Measurements from ENCODE around the gene RNF39. TPM values are rescaled to one million over a fixed set of nuclear protein-coding genes. Genes with fewer than 3 reads are reported as not detected.

RNF39 gene
- total RNA-seq, 1 experiment from 2014 or later: 3.6 TPM

DNA sequence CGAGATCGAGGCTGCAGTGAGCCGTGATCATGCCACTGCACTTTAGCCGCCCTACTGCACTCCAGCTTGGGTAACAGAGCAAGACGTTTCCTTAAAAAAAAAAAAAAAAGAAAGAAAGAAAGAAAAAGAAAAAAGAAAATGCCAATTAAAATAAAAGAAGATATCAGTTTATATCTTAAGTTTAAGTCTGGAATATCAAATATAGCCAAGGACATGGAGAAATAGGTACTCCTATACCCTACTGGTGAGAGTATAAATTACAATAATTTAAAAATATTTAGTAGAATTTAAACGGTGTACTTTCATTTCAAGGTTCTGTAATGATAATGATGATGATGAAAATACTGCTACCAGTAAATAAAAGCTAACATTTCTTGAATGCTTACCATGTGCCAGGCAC, 41.2 kb upstream of the RNF39 start:
- H3K4me3 Mint-ChIP-seq (ENCODE audit: unreplicated experiment): no peak overlapping the region
- H3K36me3 Mint-ChIP-seq (ENCODE audit: insufficient read depth, unreplicated experiment): no peaks in the 10 kb centered on the region
- BruUV-seq (replicated peaks): no TSS peak
- H3K9me3 Mint-ChIP-seq (ENCODE audit: unreplicated experiment): no peaks in the 10 kb centered on the region
- TF ChIP-seq, protein P1, sequence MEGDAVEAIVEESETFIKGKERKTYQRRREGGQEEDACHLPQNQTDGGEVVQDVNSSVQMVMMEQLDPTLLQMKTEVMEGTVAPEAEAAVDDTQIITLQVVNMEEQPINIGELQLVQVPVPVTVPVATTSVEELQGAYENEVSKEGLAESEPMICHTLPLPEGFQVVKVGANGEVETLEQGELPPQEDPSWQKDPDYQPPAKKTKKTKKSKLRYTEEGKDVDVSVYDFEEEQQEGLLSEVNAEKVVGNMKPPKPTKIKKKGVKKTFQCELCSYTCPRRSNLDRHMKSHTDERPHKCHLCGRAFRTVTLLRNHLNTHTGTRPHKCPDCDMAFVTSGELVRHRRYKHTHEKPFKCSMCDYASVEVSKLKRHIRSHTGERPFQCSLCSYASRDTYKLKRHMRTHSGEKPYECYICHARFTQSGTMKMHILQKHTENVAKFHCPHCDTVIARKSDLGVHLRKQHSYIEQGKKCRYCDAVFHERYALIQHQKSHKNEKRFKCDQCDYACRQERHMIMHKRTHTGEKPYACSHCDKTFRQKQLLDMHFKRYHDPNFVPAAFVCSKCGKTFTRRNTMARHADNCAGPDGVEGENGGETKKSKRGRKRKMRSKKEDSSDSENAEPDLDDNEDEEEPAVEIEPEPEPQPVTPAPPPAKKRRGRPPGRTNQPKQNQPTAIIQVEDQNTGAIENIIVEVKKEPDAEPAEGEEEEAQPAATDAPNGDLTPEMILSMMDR (IDR thresholded peaks at IDR 0.05; ENCODE audit: unreplicated experiment): no peak
- ChIA-PET CTCF (interaction anchor here (0.6 to 3.2 kb wide), 5 partner anchors 9 to 351 kb away, joined by 3 to 22 read pairs (median 3); no protein-coding TSS in a partner anchor), POLR2A (interaction anchor here (1.0 kb wide), 1 partner anchor 14 kb away, joined by 3 read pairs; no protein-coding TSS in a partner anchor)
- H3K4me1 Mint-ChIP-seq (ENCODE audit: insufficient read depth, unreplicated experiment): no peaks in the 10 kb centered on the region
- H3K27me3 Mint-ChIP-seq (ENCODE audit: insufficient read depth, unreplicated experiment): peaks cover 25% of the 10 kb centered on the region
- no peak for DNase-seq (ENCODE audit: unreplicated experiment)
- intact Hi-C loops (cut with micrococcal nuclease): no loop called here
- H3K27ac Mint-ChIP-seq (ENCODE audit: low read depth, unreplicated experiment): no peak overlapping the region

DNA sequence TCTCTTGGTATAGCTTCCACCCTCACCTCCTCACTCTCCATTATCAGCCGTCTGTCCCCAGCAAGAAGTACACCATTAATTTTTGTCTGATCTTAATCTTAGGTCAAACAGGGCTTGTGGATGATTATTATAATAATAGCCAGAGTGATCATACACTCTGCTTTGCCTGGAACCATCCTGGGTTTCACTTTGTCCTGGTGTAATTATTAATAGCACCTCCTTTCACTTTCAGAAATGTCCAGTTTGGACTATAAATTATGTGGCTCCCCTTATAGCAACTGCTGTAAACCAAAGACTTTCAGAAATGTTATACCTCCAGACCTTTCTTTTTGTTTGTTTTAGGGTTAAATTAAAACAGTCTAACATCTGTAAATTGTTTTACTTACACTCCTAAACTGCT, 38.3 kb upstream of the RNF39 start:
- TF ChIP-seq, protein P1 (IDR thresholded peaks at IDR 0.05; ENCODE audit: unreplicated experiment): no peak
- DNase-seq (ENCODE audit: unreplicated experiment): no peak
- ChIA-PET CTCF (interaction anchor here (1.3 kb wide), 1 partner anchor 12 kb away, joined by 5 read pairs; no protein-coding TSS in a partner anchor), POLR2A (interaction anchor here (1.2 to 2.1 kb wide), 2 partner anchors 11 kb away, joined by 4 to 7 read pairs; no protein-coding TSS in a partner anchor)
- intact Hi-C loops (cut with micrococcal nuclease): no loop called here
- no peak overlapping the region for H3K27ac Mint-ChIP-seq (ENCODE audit: low read depth, unreplicated experiment)
- no TSS peak for BruUV-seq (replicated peaks)
- no peak overlapping the region for H3K4me3 Mint-ChIP-seq (ENCODE audit: unreplicated experiment)
- no peaks in the 10 kb centered on the region for H3K36me3 Mint-ChIP-seq (ENCODE audit: insufficient read depth, unreplicated experiment)
- H3K4me1 Mint-ChIP-seq (ENCODE audit: insufficient read depth, unreplicated experiment): no peaks in the 10 kb centered on the region
- H3K27me3 Mint-ChIP-seq (ENCODE audit: insufficient read depth, unreplicated experiment): peaks cover 32% of the 10 kb centered on the region
- no peaks in the 10 kb centered on the region for H3K9me3 Mint-ChIP-seq (ENCODE audit: unreplicated experiment)

DNA sequence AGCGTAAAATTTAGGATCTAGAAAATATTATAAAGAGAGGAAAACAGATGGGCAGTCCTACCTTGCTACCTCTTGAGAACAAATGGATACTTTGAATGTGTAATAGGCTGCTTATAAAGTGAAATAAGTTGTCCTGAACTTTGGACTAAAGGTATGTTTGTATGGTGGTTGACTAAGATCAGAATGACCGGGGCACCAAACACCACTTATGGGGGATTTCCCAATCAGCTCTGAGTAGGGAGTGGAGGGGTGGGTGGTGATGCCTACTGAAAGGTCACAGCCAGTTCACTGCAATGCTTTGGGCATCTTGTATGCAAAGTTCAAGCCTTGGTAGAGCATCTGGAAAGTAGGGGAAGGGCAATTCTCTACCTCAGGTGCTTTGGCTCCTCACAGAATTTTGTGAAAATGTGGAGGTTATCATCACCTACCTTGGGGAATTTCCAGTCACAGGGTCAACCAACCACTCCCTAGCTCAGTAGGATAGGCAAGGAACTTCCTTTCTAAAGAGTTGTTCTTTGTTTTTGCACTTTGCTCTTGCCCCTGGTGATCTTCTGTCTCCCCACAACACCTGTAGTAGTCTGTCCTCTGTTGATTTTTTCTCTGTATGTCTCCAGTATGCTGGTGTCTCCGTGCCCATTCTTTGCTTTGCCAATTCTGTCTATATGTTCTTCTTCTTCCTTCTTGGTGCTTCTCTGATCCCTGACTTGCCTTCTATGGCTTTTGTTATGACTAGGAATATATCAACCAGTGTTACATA, 37.6 kb upstream of the RNF39 start, which contains the start of gene TRIM31:
TSS of gene TRIM31 (minus strand) at position 88 of the 757 bp plus-strand sequence. CDS start 285 bp downstream, outside the sequence.
- H3K4me1 Mint-ChIP-seq (ENCODE audit: insufficient read depth, unreplicated experiment): no peaks in the 10 kb centered on the region
- DNase-seq (ENCODE audit: unreplicated experiment): no peak
- H3K36me3 Mint-ChIP-seq (ENCODE audit: insufficient read depth, unreplicated experiment): no peaks in the 10 kb centered on the region
- no peaks in the 10 kb centered on the region for H3K9me3 Mint-ChIP-seq (ENCODE audit: unreplicated experiment)
- no peak within 1 kb of the TSS for H3K27ac Mint-ChIP-seq (ENCODE audit: low read depth, unreplicated experiment)
- POLR2A ChIA-PET: interaction anchor here (2.1 kb wide), 1 partner anchor 10 kb away, joined by 7 read pairs; no protein-coding TSS in a partner anchor
- CTCF ChIA-PET: interaction anchor here (1.3 to 1.7 kb wide), 3 partner anchors 10 to 18 kb away, joined by 3 to 8 read pairs (median 5); no protein-coding TSS in a partner anchor
- intact Hi-C loops (cut with micrococcal nuclease): no loop called here
- peaks cover 32% of the 10 kb centered on the region for H3K27me3 Mint-ChIP-seq (ENCODE audit: insufficient read depth, unreplicated experiment)
- TF ChIP-seq, protein P1 (IDR thresholded peaks at IDR 0.05; ENCODE audit: unreplicated experiment): no peak
- BruUV-seq (replicated peaks): no TSS peak
- no peak within 1 kb of the TSS for H3K4me3 Mint-ChIP-seq (ENCODE audit: unreplicated experiment)

DNA sequence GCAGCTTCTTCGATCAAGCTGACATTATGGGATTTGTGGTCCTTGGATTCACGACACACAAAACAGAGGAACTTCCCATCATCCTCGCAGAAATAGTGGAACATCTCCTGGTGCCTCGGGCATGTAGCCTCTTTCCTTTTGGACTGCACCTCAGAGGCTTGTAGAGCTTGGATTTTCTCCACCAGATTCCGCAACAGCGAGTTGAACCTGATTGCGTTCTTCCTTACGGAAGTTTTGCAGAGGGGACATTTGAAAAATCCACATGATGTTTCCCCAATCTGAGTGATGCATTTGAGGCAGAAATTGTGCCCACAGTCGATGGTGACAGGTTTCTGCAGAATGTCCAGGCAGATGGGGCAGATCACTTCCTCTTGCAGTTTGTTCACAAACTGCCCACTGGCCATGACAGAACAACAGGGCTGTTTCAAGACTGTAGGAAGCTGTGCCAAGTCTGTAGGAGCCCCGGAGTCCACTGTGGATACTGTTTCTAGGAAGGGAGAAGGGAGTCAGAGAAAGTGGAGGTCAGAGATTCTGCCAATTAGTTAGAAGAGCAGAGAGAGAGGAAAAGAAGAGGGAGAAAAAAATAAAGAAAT, 36.9 kb upstream of the RNF39 start:
- Mint-ChIP-seq H3K27ac (ENCODE audit: low read depth, unreplicated experiment) (no peak overlapping the region), H3K4me1 (ENCODE audit: insufficient read depth, unreplicated experiment) (peaks cover 6% of the 10 kb centered on the region), H3K4me3 (ENCODE audit: unreplicated experiment) (no peak overlapping the region), H3K27me3 (ENCODE audit: insufficient read depth, unreplicated experiment) (peaks cover 32% of the 10 kb centered on the region), H3K9me3 (ENCODE audit: unreplicated experiment) (no peaks in the 10 kb centered on the region), H3K36me3 (ENCODE audit: insufficient read depth, unreplicated experiment) (no peaks in the 10 kb centered on the region)
- ChIA-PET POLR2A (interaction anchor here (0.9 to 2.1 kb wide), 2 partner anchors 9 to 18 kb away, joined by 3 to 7 read pairs; no protein-coding TSS in a partner anchor), CTCF (interaction anchor here (1.0 to 1.7 kb wide), 4 partner anchors 9 to 19 kb away, joined by 3 to 8 read pairs (median 6); no protein-coding TSS in a partner anchor)
- no peak for DNase-seq (ENCODE audit: unreplicated experiment)
- no TSS peak for BruUV-seq (replicated peaks)
- TF ChIP-seq, protein P1 (IDR thresholded peaks at IDR 0.05; ENCODE audit: unreplicated experiment): no peak
- intact Hi-C loops (cut with micrococcal nuclease): no loop called here

Data from MCF 10A (cell line).